Liver (tissue), 9 donors: ENCODE measurements around the gene RCAN2. TPM values are rescaled to one million over a fixed set of nuclear protein-coding genes. Genes with fewer than 3 reads are reported as not detected.

ENCODE experiments used
- DNase-seq: peaks from one replicate; pipeline ENCODE4 v3.0.0-alpha.2; 2017; ENCODE audit warnings: low spot score
- H3K27ac ChIP-seq, 2 donors: one replicate each; pipeline ENCODE4 v1.7.0; 2013; ENCODE audit warnings: inconsistent platforms in 2 of 2, low read length in 2 of 2, control low read depth in 1 of 2, low read depth in 1 of 2, mild to moderate bottlenecking in 1 of 2
- H3K27me3 ChIP-seq, 4 donors: one replicate each; pipeline versions ENCODE4 v1.6.1 to v1.7.0; 2013; ENCODE audit warnings: low read length in 3 of 4, inconsistent platforms in 1 of 4, mild to moderate bottlenecking in 1 of 4, moderate library complexity in 1 of 4; ENCODE audit not compliant: control insufficient read depth in 4 of 4, insufficient read depth in 4 of 4
- H3K36me3 ChIP-seq, 4 donors: one replicate each; pipeline versions ENCODE4 v1.6.1 to v1.7.0; 2013; ENCODE audit warnings: low read length in 3 of 4, mild to moderate bottlenecking in 3 of 4, low read depth in 1 of 4, moderate library complexity in 1 of 4; ENCODE audit not compliant: control insufficient read depth in 4 of 4, insufficient read depth in 3 of 4
- H3K4me1 ChIP-seq, 4 donors: one replicate each; pipeline versions ENCODE4 v1.6.1 to v1.7.0; 2013; ENCODE audit warnings: low read length in 3 of 4, mild to moderate bottlenecking in 3 of 4, moderate library complexity in 1 of 4; ENCODE audit not compliant: control insufficient read depth in 4 of 4, insufficient read depth in 4 of 4
- H3K4me3 ChIP-seq, 3 donors: one replicate each; pipeline versions ENCODE4 v1.6.1 to v1.7.0; 2013; ENCODE audit warnings: low read length in 3 of 3, control low read depth in 1 of 3, low read depth in 1 of 3, mild to moderate bottlenecking in 1 of 3
- H3K9ac ChIP-seq, 2 donors: one replicate each; pipeline ENCODE4 v1.7.0; 2013; ENCODE audit warnings: low read length in 2 of 2, mild to moderate bottlenecking in 2 of 2, moderate library complexity in 2 of 2, control low read depth in 1 of 2, low read depth in 1 of 2
- H3K9me3 ChIP-seq, 4 donors: one replicate each; pipeline versions ENCODE4 v1.6.1 to v1.7.0; 2013; ENCODE audit warnings: low read length in 3 of 4; ENCODE audit not compliant: control insufficient read depth in 4 of 4
- EGR1 ChIP-seq, 2 donors: IDR thresholded peaks; 2 replicates each; pipeline ENCODE4 v1.6.1; 2016 to 2018; ENCODE audit warnings: antibody characterized with exemption in 2 of 2, low read depth in 2 of 2
- FOXA1 ChIP-seq: IDR thresholded peaks from 2 replicates; pipeline ENCODE4 v1.6.1; 2016; ENCODE audit warnings: antibody characterized with exemption
- FOXA2 ChIP-seq: IDR thresholded peaks from 2 replicates; pipeline ENCODE4 v1.6.1; 2016; ENCODE audit warnings: antibody characterized with exemption
- GABPA ChIP-seq, 2 donors: IDR thresholded peaks in 1 of 2; conservative IDR thresholded peaks in 1 of 2; 2 replicates each; pipeline ENCODE4 v1.6.1; 2016; ENCODE audit warnings: antibody characterized with exemption in 2 of 2, mild to moderate bottlenecking in 1 of 2, moderate library complexity in 1 of 2
- HNF4A ChIP-seq, 2 donors: conservative IDR thresholded peaks; 2 replicates each; pipeline ENCODE4 v1.6.1; 2016; ENCODE audit warnings: antibody characterized with exemption in 2 of 2, mild to moderate bottlenecking in 2 of 2
- HNF4G ChIP-seq: IDR thresholded peaks from 2 replicates; pipeline ENCODE4 v1.6.1; 2016; ENCODE audit warnings: antibody characterized with exemption
- JUND ChIP-seq, 2 donors: IDR thresholded peaks; 2 replicates each; pipeline ENCODE4 v1.6.1; 2016; ENCODE audit warnings: antibody characterized with exemption in 2 of 2
- NR2F2 ChIP-seq: IDR thresholded peaks from 2 replicates; pipeline ENCODE4 v1.6.1; 2016; ENCODE audit warnings: antibody characterized with exemption
- RAD21 ChIP-seq, 2 donors: IDR thresholded peaks; 2 replicates each; pipeline ENCODE4 v1.6.1; 2016; ENCODE audit warnings: antibody characterized with exemption in 2 of 2, mild to moderate bottlenecking in 2 of 2
- RXRA ChIP-seq, 2 donors: IDR thresholded peaks; 2 replicates each; pipeline ENCODE4 v1.6.1; 2017 to 2018; ENCODE audit warnings: antibody characterized with exemption in 2 of 2, mild to moderate bottlenecking in 1 of 2
- SP1 ChIP-seq: IDR thresholded peaks from 2 replicates; pipeline ENCODE4 v1.6.1; 2018; ENCODE audit warnings: antibody characterized with exemption, mild to moderate bottlenecking
- TAF1 ChIP-seq: conservative IDR thresholded peaks from 2 replicates; pipeline ENCODE4 v1.6.1; 2016; ENCODE audit warnings: antibody characterized with exemption, mild to moderate bottlenecking
- YY1 ChIP-seq: IDR thresholded peaks from 2 replicates; pipeline ENCODE4 v1.6.1; 2016; ENCODE audit warnings: antibody characterized with exemption, mild to moderate bottlenecking
- WGBS: extraction: QIAGEN DNeasy Blood & Tissue Kit; methylation state at CpG from one replicate; pipeline ENCODE4 v1.1.7; 2013; 5-methylcytosine and 5-hydroxymethylcytosine counted together
- polyA plus RNA-seq, 2 donors: library from polyadenylated mRNA; stranded (reverse) in 1 of 2; unstranded in 1 of 2; fragments of 200-250 nt in 1 of 2; fragments of >200 nt in 1 of 2; fragmentation: Nextera tagmentation in 1 of 2; extraction: Ambion mirVana in 1 of 2; gene quantifications; one replicate each; pipeline versions ENCODE4 v1.2.1 to v1.2.3, GENCODE V29; 2013 to 2015
- total RNA-seq, 2 donors: library from RNA; depleted of rRNA; stranded (reverse); fragments of >200 nt; gene quantifications; one replicate each; pipeline ENCODE4 v1.2.3, GENCODE V29; 2014
- TF ChIP-seq, protein P1 (sequence below): fragments of 150-350 bp; IDR thresholded peaks from 2 replicates; pipeline ENCODE4 v1.5.1; 2017; ENCODE audit warnings: improper control_type of control experiment, low read depth, low read length; ENCODE audit not compliant: missing input control
- TF ChIP-seq, protein P2 (sequence below): IDR thresholded peaks from 2 replicates; pipeline ENCODE4 v1.6.1; 2016; ENCODE audit warnings: antibody characterized with exemption
- TF ChIP-seq, protein P3 (sequence below): IDR thresholded peaks from 2 replicates; pipeline ENCODE4 v1.6.1; 2016; ENCODE audit warnings: antibody characterized with exemption
- TF ChIP-seq, protein P4 (sequence below): IDR thresholded peaks from 2 replicates; pipeline ENCODE4 v1.6.1; 2016; ENCODE audit warnings: antibody characterized with exemption
- TF ChIP-seq, protein P5 (sequence below): IDR thresholded peaks from 2 replicates; pipeline ENCODE4 v1.6.1; 2016; ENCODE audit warnings: antibody characterized with exemption, mild to moderate bottlenecking
- donor health status: healthy.
- donor health status: healthy.
- donor health status: healthy.
- donor health status: healthy.
- donor health status: healthy.

Gene RCAN2
- total and polyA plus RNA-seq, 4 donors = 0.19 to 8.2 (median 2.4) TPM

DNA sequence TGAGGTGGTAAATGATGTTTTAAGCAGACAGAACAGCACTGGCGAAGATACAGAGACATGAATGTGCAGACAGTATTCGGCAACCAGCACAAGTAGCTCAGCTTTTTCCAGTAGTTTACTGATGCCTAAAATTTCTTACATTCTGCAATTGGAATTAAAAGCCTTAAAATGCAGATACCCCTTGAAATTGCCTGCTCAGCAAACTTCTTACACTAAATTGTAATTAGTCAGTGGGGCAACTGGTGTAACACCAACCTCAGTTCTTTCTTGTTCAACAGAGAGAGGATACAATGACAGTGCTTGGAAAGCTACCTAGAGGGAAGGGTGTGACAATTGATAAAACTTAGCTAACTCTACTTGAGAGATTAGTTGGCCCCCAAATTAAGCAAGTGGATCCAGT lies 199.4 kb downstream of the RCAN2 start:
- 99% methylated on average over 2 of the region's 2 CpGs for WGBS

DNA sequence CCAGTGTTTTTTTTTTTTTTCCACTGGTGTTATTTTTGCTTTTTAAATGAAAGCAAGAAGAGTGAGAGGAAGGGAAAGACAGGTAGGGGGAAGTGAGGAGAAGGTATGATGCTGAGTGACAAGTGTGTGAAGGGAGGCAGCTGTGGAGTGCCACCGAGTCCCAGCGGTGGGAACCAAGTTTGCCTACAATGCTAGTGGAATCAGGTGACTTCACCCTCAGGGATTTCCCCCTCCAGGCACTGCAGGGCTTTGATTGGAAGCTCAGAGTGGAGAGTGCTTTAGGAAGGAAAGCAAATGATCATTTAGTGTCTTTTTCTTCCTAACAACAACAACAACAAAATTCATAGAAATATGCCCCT lies 200.0 kb downstream of the RCAN2 start:
- no peaks in the 10 kb centered on the region for H3K4me1 ChIP-seq
- no peak overlapping the region for H3K27ac ChIP-seq
- no peaks in the 10 kb centered on the region for H3K27me3 ChIP-seq
- WGBS = 61% methylated on average over 2 of the region's 2 CpGs
- DNase-seq = no peak
- H3K36me3 ChIP-seq = no peaks in the 10 kb centered on the region
- no peaks in the 10 kb centered on the region for H3K9me3 ChIP-seq
- H3K4me3 ChIP-seq = no peak overlapping the region
- H3K9ac ChIP-seq = no peak overlapping the region
- TF ChIP-seq RAD21 (IDR thresholded peaks at IDR 0.05) (no peak), TAF1 (no peak), HNF4G (no peak), RXRA (IDR thresholded peaks at IDR 0.05) (no peak), GABPA (IDR thresholded peaks at IDR 0.05 in 1 of 2, conservative IDR thresholded peaks at IDR 0.05 in 1 of 2) (no peak)
- TF ChIP-seq, protein P1, sequence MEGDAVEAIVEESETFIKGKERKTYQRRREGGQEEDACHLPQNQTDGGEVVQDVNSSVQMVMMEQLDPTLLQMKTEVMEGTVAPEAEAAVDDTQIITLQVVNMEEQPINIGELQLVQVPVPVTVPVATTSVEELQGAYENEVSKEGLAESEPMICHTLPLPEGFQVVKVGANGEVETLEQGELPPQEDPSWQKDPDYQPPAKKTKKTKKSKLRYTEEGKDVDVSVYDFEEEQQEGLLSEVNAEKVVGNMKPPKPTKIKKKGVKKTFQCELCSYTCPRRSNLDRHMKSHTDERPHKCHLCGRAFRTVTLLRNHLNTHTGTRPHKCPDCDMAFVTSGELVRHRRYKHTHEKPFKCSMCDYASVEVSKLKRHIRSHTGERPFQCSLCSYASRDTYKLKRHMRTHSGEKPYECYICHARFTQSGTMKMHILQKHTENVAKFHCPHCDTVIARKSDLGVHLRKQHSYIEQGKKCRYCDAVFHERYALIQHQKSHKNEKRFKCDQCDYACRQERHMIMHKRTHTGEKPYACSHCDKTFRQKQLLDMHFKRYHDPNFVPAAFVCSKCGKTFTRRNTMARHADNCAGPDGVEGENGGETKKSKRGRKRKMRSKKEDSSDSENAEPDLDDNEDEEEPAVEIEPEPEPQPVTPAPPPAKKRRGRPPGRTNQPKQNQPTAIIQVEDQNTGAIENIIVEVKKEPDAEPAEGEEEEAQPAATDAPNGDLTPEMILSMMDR = no peak
- TF ChIP-seq, protein P2, sequence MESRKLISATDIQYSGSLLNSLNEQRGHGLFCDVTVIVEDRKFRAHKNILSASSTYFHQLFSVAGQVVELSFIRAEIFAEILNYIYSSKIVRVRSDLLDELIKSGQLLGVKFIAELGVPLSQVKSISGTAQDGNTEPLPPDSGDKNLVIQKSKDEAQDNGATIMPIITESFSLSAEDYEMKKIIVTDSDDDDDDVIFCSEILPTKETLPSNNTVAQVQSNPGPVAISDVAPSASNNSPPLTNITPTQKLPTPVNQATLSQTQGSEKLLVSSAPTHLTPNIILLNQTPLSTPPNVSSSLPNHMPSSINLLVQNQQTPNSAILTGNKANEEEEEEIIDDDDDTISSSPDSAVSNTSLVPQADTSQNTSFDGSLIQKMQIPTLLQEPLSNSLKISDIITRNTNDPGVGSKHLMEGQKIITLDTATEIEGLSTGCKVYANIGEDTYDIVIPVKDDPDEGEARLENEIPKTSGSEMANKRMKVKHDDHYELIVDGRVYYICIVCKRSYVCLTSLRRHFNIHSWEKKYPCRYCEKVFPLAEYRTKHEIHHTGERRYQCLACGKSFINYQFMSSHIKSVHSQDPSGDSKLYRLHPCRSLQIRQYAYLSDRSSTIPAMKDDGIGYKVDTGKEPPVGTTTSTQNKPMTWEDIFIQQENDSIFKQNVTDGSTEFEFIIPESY = no peak
- TF ChIP-seq, protein P3, sequence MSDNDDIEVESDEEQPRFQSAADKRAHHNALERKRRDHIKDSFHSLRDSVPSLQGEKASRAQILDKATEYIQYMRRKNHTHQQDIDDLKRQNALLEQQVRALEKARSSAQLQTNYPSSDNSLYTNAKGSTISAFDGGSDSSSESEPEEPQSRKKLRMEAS = no peak

More for the DNA sequence above, 199.4 kb downstream of the RCAN2 start:
- H3K4me1 ChIP-seq = no peaks in the 10 kb centered on the region
- DNase-seq = no peak
- no peak for TF ChIP-seq RXRA (IDR thresholded peaks at IDR 0.05)
- TF ChIP-seq, protein P3 = no peak
- no peak for TF ChIP-seq HNF4A (conservative IDR thresholded peaks at IDR 0.05)
- TF ChIP-seq NR2F2 = no peak
- no peak for TF ChIP-seq RAD21 (IDR thresholded peaks at IDR 0.05)
- no peak for TF ChIP-seq TAF1
- TF ChIP-seq HNF4G = no peak
- no peak for TF ChIP-seq GABPA (IDR thresholded peaks at IDR 0.05 in 1 of 2, conservative IDR thresholded peaks at IDR 0.05 in 1 of 2)
- TF ChIP-seq, protein P4, sequence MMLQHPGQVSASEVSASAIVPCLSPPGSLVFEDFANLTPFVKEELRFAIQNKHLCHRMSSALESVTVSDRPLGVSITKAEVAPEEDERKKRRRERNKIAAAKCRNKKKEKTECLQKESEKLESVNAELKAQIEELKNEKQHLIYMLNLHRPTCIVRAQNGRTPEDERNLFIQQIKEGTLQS = no peak
- TF ChIP-seq JUND (IDR thresholded peaks at IDR 0.05) = no peak
- TF ChIP-seq FOXA2 = no peak
- TF ChIP-seq, protein P5, sequence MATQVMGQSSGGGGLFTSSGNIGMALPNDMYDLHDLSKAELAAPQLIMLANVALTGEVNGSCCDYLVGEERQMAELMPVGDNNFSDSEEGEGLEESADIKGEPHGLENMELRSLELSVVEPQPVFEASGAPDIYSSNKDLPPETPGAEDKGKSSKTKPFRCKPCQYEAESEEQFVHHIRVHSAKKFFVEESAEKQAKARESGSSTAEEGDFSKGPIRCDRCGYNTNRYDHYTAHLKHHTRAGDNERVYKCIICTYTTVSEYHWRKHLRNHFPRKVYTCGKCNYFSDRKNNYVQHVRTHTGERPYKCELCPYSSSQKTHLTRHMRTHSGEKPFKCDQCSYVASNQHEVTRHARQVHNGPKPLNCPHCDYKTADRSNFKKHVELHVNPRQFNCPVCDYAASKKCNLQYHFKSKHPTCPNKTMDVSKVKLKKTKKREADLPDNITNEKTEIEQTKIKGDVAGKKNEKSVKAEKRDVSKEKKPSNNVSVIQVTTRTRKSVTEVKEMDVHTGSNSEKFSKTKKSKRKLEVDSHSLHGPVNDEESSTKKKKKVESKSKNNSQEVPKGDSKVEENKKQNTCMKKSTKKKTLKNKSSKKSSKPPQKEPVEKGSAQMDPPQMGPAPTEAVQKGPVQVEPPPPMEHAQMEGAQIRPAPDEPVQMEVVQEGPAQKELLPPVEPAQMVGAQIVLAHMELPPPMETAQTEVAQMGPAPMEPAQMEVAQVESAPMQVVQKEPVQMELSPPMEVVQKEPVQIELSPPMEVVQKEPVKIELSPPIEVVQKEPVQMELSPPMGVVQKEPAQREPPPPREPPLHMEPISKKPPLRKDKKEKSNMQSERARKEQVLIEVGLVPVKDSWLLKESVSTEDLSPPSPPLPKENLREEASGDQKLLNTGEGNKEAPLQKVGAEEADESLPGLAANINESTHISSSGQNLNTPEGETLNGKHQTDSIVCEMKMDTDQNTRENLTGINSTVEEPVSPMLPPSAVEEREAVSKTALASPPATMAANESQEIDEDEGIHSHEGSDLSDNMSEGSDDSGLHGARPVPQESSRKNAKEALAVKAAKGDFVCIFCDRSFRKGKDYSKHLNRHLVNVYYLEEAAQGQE = no peak
- TF ChIP-seq, protein P2 = no peak
- TF ChIP-seq, protein P1 = no peak
- no peak for TF ChIP-seq FOXA1
- no peak for TF ChIP-seq EGR1 (IDR thresholded peaks at IDR 0.05; ENCODE audit: low read depth in 2 of 2)
- no peak for TF ChIP-seq YY1
- no peak for TF ChIP-seq SP1
- H3K4me3 ChIP-seq = no peak overlapping the region
- no peaks in the 10 kb centered on the region for H3K9me3 ChIP-seq
- H3K27ac ChIP-seq = no peak overlapping the region
- no peaks in the 10 kb centered on the region for H3K27me3 ChIP-seq
- no peak overlapping the region for H3K9ac ChIP-seq
- no peaks in the 10 kb centered on the region for H3K36me3 ChIP-seq
